GM18505 (cell line): ENCODE measurements around the gene ATP1A3.
A peak's percentile ranks its signal among the peaks of the same experiment; 100 is the strongest.

Source experiments
- ATAC-seq: cut with Tn5 transposase; IDR thresholded peaks from one replicate; pipeline ENCODE4 v1.9.1; 2021; ENCODE audit not compliant: unreplicated experiment
- POLR2A ChIP-seq: IDR thresholded peaks from 4 replicates; pipeline ENCODE4 v1.6.1; 2011; ENCODE audit warnings: borderline replicate concordance; ENCODE audit not compliant: insufficient read depth, insufficient read length; ENCODE audit errors: extremely low read depth

ATP1A3 gene

DNA sequence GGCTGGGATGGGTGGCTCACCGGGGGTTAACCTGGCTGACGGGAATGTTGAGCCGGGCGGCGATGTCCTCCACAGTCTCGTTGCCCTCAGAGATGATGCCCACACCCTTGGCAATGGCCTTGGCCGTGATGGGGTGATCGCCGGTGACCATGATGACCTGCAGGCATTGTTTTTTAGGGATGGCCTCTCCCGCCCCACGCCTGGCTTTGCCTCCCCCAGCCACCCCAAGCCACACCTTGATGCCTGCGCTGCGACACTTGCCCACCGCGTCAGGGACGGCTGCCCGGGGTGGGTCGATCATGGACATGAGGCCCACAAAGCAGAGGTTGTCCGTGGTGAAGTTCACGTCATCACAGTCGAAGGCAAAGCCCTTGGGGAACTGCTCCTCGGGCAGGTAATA, 16.1 kb downstream of the ATP1A3 start:
- TF ChIP-seq POLR2A, result no peak
- no peak for ATAC-seq

DNA sequence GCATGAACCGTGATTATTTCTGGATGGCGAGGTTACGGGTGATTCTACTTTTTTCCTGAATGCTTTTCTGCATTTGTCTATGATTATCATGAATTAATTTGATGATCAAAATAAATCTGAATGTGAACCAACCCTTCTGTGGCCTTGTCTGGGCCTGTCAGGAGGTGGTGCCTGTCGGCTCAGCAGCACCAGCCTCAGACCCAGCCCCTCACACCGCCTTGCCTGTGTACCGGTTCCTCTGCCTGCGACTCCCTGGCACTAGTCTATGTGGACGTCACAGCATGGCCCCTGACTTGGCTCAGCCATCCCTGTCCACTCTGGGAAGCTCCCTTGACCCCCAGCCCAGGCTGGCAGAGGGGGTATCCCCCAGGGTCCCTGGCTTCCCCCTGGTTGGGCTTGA, 19.4 kb downstream of the ATP1A3 start:
- no peak for TF ChIP-seq POLR2A
- ATAC-seq, result no peak

DNA sequence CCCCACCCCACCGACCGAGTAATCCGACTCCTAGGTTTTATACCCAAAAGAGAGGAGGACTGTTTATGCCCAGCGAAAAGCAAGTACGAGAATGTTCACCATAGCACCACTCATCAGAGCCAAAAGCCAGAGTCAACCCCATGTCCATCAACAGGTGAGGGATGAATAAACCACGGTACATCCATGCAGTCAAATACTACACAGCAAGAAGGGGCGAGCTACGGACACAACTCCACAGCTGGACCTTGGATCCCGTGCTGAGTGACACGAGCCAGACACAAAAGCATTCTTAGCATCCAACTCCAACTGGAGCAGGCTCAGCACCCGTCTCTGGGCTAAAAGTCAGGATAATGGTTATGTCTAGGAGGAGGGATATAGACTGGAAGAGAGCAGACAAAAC, 22.7 kb downstream of the ATP1A3 start:
- no peak for TF ChIP-seq POLR2A
- no peak for ATAC-seq

DNA sequence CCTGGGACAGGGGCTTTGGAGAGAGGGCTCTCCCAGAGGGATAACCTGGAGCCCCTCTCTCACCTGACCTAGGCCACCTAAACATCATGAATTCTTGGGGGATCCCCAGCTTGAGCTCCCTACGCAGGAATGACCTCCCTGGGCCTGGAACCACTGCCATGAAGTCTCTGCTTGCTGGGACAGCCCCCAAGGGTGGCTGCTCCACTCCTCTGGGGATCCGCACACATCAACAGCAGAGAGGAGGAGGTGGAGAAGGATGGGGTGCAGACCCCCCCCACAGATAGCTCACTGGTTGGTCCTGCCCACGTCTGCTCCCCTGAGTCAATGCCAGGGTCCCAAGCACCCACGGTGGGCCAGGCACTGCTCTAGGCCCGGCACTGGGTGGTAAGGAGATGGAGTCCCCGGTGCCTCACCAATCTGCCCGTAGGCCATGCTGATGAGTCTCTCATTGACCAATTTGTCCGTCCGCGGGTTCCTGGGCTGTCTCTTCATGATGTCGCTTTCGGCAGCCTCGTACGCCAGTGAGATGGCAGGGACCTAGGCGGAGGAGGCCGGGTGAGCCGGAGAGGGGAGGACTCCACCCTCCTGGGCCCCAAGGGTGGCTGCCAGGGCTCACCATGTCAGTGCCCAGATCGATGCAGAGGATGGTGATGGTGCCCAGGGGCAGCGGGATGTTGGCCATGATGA, 24.1 kb downstream of the ATP1A3 start:
- no peak for TF ChIP-seq POLR2A
- ATAC-seq, result no peak

DNA sequence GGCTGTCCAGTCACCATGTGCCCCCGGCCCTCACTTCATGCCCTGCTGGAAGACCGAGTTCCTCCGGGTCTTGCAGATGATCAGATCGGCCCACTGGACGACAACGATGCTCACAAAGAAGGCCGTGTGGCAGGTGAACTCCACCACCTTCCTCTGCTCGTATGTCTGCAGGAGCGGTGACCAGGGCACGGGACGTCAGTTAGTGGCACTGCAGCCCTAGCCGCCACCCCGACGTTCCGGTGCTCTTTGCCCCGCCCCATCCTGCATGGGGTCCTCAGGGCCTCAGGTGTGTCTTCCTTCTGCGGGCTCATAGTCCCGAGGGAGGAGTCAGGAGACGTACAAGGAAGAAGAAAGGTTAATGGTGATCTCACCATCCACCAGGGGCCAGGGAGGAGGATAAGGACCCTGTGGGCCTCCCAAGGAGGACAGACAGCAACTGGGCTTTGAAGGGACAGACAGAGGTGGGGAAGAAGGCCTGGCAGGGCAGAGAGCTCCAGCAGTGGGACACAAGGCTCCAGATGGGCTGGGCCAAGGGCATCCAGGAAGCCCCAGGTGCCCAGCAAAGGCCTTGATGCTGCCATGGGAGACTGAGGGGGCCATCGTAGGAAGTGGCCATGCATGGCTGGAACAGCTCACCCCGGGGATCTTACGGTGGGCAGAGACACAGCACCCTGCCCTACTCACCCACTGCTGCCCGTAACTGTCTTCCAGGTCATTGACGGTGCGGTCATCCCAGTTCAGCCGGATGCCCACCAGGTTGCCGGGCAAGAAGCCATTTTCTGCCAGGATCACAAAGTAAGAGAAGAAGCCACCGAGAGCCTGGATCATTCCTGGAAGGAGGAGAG, 25.1 kb downstream of the ATP1A3 start:
- TF ChIP-seq POLR2A, result no peak
- ATAC-seq, result no peak

DNA sequence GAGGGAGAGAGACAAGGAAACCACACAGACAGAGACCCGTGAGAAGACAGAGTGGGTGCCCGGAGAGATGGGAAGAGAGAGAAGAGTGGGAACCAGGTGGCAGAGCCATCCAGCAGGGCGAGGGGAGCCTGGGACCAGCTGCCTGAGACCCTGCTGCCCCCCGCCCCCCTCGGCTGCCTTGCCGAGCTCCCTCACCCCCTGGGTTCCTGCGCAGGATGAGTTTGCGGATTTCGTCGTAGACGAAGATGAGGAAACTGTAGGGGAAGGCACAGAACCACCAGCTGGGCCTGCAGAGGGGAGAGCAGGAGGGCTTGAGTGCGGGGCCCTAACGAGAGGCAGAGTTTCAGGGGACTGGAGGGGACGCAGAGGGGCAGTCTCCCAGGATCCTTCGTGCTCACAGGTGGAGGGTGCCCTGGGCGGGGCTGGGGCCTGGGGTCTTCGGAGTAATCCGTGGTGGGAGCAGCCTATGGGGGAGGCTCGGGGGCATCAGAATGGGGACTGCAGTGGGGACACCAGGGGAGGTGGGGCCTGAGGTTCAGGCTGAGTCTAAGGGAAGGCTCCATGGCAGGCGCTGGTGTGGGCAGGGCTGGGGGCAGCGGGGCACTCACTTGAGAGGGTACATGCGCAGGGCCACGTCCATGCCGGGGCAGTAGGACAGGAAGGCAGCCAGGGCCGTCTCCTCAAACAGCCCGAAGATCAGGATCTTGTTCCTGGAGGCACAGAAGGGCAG, 26.8 kb downstream of the ATP1A3 start:
- no peak for TF ChIP-seq POLR2A
- ATAC-seq, result no peak

DNA sequence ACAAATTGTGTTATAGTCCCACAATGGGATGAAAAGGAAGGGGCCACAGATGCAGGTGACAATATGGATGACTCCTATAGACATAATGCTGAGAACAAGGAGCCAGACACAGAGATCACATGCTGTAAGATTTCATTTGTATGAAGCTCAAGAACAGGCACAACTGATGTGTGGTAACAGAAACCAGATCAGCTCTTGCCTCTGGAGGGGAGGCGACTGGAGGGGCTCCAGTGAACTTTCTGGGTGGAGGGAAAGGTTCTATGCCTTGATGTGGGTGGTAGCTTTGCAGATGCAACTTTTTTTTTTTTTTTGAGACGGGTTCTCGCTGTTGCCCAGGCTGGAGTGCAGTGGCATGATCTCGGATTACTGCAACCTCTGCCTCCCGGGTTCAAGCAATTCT, 28.9 kb downstream of the ATP1A3 start:
- TF ChIP-seq POLR2A, result no peak
- no peak for ATAC-seq

DNA sequence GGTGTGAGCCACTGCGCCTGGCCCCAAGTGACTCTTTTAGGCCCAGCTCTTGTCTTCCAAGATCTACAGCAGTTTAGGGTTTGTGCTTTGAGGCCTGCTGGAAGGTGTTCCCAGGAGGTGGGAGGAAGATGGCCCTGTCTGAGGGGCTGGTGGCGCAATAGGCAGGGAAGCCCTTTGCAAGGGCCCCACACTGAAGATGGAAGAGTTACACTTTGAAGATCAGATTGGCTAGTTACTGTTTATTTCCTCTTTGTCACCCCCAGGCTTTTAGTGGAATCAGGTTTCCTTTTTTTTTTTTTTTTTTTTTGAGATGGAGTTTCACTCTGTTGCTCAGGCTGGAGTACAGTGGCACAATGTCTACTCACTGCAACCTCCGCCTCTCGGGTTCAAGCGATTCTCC, 33.1 kb downstream of the ATP1A3 start:
- TF ChIP-seq POLR2A, result no peak
- no peak for ATAC-seq

DNA sequence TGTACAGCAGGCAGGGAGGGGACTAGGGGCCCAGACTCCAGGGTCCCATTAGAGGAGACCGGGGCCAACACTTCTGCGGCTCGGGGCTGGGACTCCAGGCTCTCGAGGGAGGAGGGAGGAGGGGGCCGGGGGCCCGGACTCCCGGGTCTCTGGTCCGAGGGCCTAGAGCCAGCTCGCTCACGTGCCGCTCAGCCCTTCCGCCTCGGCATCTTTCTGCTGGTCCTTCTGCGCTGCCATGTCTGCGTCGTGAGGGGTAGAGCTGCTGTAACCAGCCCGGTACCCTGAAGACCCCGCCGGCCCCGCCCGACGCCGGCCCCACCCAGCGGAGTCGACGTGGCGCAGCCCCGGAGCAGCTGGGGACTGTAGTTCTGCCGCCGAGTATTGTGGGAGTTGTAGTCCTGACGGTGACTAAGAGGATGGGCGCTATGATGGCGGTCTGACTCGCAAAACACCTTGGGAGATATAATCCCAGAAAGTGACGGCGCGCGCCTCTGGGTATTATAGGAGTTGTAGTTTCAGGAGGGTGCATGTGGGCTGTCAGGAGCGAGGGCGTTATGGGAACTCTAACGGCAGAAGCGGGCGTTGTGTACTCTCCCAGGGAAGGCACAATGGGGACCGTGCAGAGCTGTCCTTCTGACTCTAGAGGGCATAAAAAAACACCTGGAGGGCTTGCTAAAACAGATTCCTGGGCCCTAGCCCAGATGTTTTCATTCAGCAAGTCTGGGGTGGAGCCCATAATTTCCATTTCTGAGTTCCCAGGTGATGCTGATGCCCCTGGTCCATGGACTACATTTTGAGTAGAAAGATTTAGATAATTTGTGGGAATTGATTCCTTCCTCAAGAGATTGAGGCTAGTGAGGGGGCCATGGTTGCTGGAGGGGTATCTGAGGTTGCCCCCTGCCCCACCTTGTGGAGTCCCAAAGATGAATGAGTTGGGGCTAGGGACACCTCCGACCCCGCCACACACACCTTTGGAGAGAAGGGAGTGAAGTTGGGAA, 34.7 kb downstream of the ATP1A3 start, which contains the start of gene RABAC1:
Gene RABAC1 (minus strand): TSS at position 266 of the 998 bp plus-strand sequence. CDS start 29 bp downstream, at position 237.
- peak; percentile 42 for TF ChIP-seq POLR2A
- ATAC-seq, result peak; percentile 82

DNA sequence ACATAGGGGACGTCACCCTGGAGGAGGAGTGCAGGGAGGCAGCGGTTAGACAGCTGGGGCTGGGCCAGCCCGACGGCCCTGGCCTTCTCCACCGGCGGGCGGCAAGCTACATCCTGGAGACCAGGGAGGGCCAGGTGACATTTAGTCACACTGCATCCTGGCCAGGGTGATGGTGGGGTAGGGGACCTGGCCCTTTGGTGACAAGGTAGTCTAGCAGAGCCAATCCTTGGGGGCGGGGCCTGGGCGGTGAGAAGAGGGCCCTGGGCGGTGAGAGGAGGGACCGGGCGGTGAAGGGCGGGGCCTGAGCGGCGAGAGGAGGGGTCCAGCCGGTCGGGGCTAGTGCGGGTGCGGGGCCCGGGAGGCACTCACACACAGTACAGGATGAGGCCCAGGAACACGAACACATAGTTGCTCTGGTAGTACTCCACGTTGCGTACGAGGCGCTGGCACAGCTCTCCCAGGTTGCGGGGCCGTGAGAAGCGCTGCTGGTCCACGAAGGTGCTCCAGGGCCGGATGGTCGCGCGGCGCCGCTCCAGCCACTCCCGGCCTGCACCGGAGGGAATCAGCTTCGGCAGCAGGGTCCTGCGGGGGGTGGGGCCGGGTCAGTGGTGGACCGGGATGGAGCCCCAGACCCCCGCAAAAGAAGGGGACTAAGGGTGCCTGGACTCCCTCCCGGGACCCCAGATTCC, 35.5 kb downstream of the ATP1A3 start:
- ATAC-seq, result peak; percentile 35
- peak; percentile 11 for TF ChIP-seq POLR2A

DNA sequence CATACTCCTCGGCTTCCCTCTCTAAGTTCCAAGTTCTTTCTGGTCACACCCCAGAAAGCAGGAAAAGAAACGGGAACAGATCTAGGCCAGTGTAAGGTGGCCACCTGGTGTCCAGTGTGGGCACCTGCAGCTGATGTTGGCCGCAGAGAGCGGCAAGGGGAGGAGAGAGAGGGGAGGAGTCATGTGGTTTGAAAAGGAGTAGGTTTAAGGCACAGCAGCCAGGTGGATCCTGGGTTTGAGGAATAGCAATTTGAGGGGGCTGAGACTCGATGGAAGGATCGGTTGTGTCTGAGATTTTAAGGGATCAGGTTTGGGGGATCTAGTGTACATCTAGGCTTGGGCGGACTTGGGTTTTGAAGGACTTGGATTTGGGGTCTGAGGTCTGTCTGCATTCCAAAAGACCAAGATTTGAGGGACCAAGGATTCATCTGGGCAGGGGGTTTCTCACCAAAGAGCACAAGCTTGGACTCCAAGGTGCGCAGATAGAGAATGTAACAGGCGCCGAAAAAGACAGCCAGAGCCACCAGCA, 36.1 kb downstream of the ATP1A3 start:
- no peak for TF ChIP-seq POLR2A
- ATAC-seq, result no peak
